ENCODE measurements around the gene ZNF236.

ZNF236 gene

GRCh38 chr18:76894566-76895346, 72.4 kb downstream of the ZNF236 start:
- Histone ChIP-seq H3K9me3 (replicated peaks; ENCODE audit: low read length) (no peaks in the 10 kb centered on the region), H3K4me1 (ENCODE audit: control insufficient read depth, insufficient read depth, low read length) (no peaks in the 10 kb centered on the region), H3K4me3 (ENCODE audit: low read length) (no peak overlapping the region), H3K4me2 (ENCODE audit: low read length) (no peak overlapping the region), H3K36me3 (ENCODE audit: insufficient read depth, low read length) (peaks cover 46% of the 10 kb centered on the region), H3K27me3 (ENCODE audit: control insufficient read depth, insufficient read depth, low read length) (no peaks in the 10 kb centered on the region), H3K9ac (ENCODE audit: low read depth, low read length) (no peak overlapping the region)

GRCh38 chr18:76895498-76895897, 73.1 kb downstream of the ZNF236 start:
- no peak overlapping the region for H3K9ac ChIP-seq (ENCODE audit: low read depth, low read length)
- no peak overlapping the region for H3K4me2 ChIP-seq (ENCODE audit: low read length)
- no peaks in the 10 kb centered on the region for H3K27me3 ChIP-seq (ENCODE audit: control insufficient read depth, insufficient read depth, low read length)
- no peaks in the 10 kb centered on the region for H3K9me3 ChIP-seq (replicated peaks; ENCODE audit: low read length)
- H3K4me1 ChIP-seq (ENCODE audit: control insufficient read depth, insufficient read depth, low read length): no peaks in the 10 kb centered on the region
- peaks cover 48% of the 10 kb centered on the region for H3K36me3 ChIP-seq (ENCODE audit: insufficient read depth, low read length)
- H3K4me3 ChIP-seq (ENCODE audit: low read length): no peak overlapping the region

- Histone ChIP-seq H3K9ac (ENCODE audit: low read depth, low read length) (no peak overlapping the region), H3K4me2 (ENCODE audit: low read length) (no peak overlapping the region), H3K4me3 (ENCODE audit: low read length) (no peak overlapping the region), H3K9me3 (replicated peaks; ENCODE audit: low read length) (no peaks in the 10 kb centered on the region), H3K27me3 (ENCODE audit: control insufficient read depth, insufficient read depth, low read length) (no peaks in the 10 kb centered on the region), H3K36me3 (ENCODE audit: insufficient read depth, low read length) (peaks cover 56% of the 10 kb centered on the region), H3K4me1 (ENCODE audit: control insufficient read depth, insufficient read depth, low read length) (no peaks in the 10 kb centered on the region)
These were observed 74.3 kb downstream of the ZNF236 start for GRCh38 chr18:76896677-76897076.

- no peak overlapping the region for H3K9ac ChIP-seq (ENCODE audit: low read depth, low read length)
- no peak overlapping the region for H3K4me3 ChIP-seq (ENCODE audit: low read length)
- H3K4me1 ChIP-seq (ENCODE audit: control insufficient read depth, insufficient read depth, low read length): no peaks in the 10 kb centered on the region
- H3K36me3 ChIP-seq (ENCODE audit: insufficient read depth, low read length): peaks cover 56% of the 10 kb centered on the region
- no peak overlapping the region for H3K4me2 ChIP-seq (ENCODE audit: low read length)
- no peaks in the 10 kb centered on the region for H3K9me3 ChIP-seq (replicated peaks; ENCODE audit: low read length)
- H3K27me3 ChIP-seq (ENCODE audit: control insufficient read depth, insufficient read depth, low read length): no peaks in the 10 kb centered on the region
These were observed 74.9 kb downstream of the ZNF236 start for GRCh38 chr18:76897257-76897656.

- Histone ChIP-seq H3K9ac (ENCODE audit: low read depth, low read length) (no peak overlapping the region), H3K9me3 (replicated peaks; ENCODE audit: low read length) (no peaks in the 10 kb centered on the region), H3K27me3 (ENCODE audit: control insufficient read depth, insufficient read depth, low read length) (no peaks in the 10 kb centered on the region), H3K36me3 (ENCODE audit: insufficient read depth, low read length) (peaks cover 30% of the 10 kb centered on the region), H3K4me2 (ENCODE audit: low read length) (no peak overlapping the region), H3K4me3 (ENCODE audit: low read length) (no peak overlapping the region), H3K4me1 (ENCODE audit: control insufficient read depth, insufficient read depth, low read length) (no peaks in the 10 kb centered on the region)
These were observed 81.0 kb downstream of the ZNF236 start for GRCh38 chr18:76903386-76903785.

- no peak overlapping the region for H3K4me2 ChIP-seq (ENCODE audit: low read length)
- H3K4me3 ChIP-seq (ENCODE audit: low read length): no peak overlapping the region
- no peak overlapping the region for H3K9ac ChIP-seq (ENCODE audit: low read depth, low read length)
- H3K4me1 ChIP-seq (ENCODE audit: control insufficient read depth, insufficient read depth, low read length): no peaks in the 10 kb centered on the region
- peaks cover 34% of the 10 kb centered on the region for H3K36me3 ChIP-seq (ENCODE audit: insufficient read depth, low read length)
- H3K27me3 ChIP-seq (ENCODE audit: control insufficient read depth, insufficient read depth, low read length): no peaks in the 10 kb centered on the region
- H3K9me3 ChIP-seq (replicated peaks; ENCODE audit: low read length): no peaks in the 10 kb centered on the region
These were observed 83.5 kb downstream of the ZNF236 start for GRCh38 chr18:76905821-76906220.

- peaks cover 52% of the 10 kb centered on the region for H3K36me3 ChIP-seq (ENCODE audit: insufficient read depth, low read length)
These were observed 85.9 kb downstream of the ZNF236 start for GRCh38 chr18:76908277-76908676.

GRCh38 chr18:76909439-76909838, 87.1 kb downstream of the ZNF236 start:
- H3K9me3 ChIP-seq (replicated peaks; ENCODE audit: low read length): no peaks in the 10 kb centered on the region
- no peak overlapping the region for H3K4me3 ChIP-seq (ENCODE audit: low read length)
- H3K4me2 ChIP-seq (ENCODE audit: low read length): no peak overlapping the region
- H3K9ac ChIP-seq (ENCODE audit: low read depth, low read length): no peak overlapping the region
- no peaks in the 10 kb centered on the region for H3K27me3 ChIP-seq (ENCODE audit: control insufficient read depth, insufficient read depth, low read length)
- peaks cover 63% of the 10 kb centered on the region for H3K36me3 ChIP-seq (ENCODE audit: insufficient read depth, low read length)
- no peaks in the 10 kb centered on the region for H3K4me1 ChIP-seq (ENCODE audit: control insufficient read depth, insufficient read depth, low read length)

More at GRCh38 chr18:76908277-76908676, 85.9 kb downstream of the ZNF236 start:
- no peak overlapping the region for H3K4me3 ChIP-seq (ENCODE audit: low read length)
- no peak overlapping the region for H3K4me2 ChIP-seq (ENCODE audit: low read length)
- H3K9ac ChIP-seq (ENCODE audit: low read depth, low read length): no peak overlapping the region
- H3K27me3 ChIP-seq (ENCODE audit: control insufficient read depth, insufficient read depth, low read length): no peaks in the 10 kb centered on the region
- no peaks in the 10 kb centered on the region for H3K9me3 ChIP-seq (replicated peaks; ENCODE audit: low read length)
- no peaks in the 10 kb centered on the region for H3K4me1 ChIP-seq (ENCODE audit: control insufficient read depth, insufficient read depth, low read length)

- Histone ChIP-seq H3K36me3 (ENCODE audit: insufficient read depth, low read length) (peaks cover 67% of the 10 kb centered on the region), H3K27me3 (ENCODE audit: control insufficient read depth, insufficient read depth, low read length) (no peaks in the 10 kb centered on the region), H3K4me2 (ENCODE audit: low read length) (no peak overlapping the region), H3K9ac (ENCODE audit: low read depth, low read length) (no peak overlapping the region), H3K4me3 (ENCODE audit: low read length) (no peak overlapping the region), H3K9me3 (replicated peaks; ENCODE audit: low read length) (no peaks in the 10 kb centered on the region), H3K4me1 (ENCODE audit: control insufficient read depth, insufficient read depth, low read length) (no peaks in the 10 kb centered on the region)
These were observed 89.1 kb downstream of the ZNF236 start for GRCh38 chr18:76911440-76911839.

- Histone ChIP-seq H3K4me2 (ENCODE audit: low read length) (no peak overlapping the region), H3K4me3 (ENCODE audit: low read length) (no peak overlapping the region), H3K27me3 (ENCODE audit: control insufficient read depth, insufficient read depth, low read length) (no peaks in the 10 kb centered on the region), H3K36me3 (ENCODE audit: insufficient read depth, low read length) (peaks cover 61% of the 10 kb centered on the region), H3K9me3 (replicated peaks; ENCODE audit: low read length) (no peaks in the 10 kb centered on the region), H3K4me1 (ENCODE audit: control insufficient read depth, insufficient read depth, low read length) (no peaks in the 10 kb centered on the region), H3K9ac (ENCODE audit: low read depth, low read length) (no peak overlapping the region)
These were observed 91.2 kb downstream of the ZNF236 start for GRCh38 chr18:76913583-76913982.

- Histone ChIP-seq H3K9ac (ENCODE audit: low read depth, low read length) (no peak overlapping the region), H3K27me3 (ENCODE audit: control insufficient read depth, insufficient read depth, low read length) (no peaks in the 10 kb centered on the region), H3K9me3 (replicated peaks; ENCODE audit: low read length) (no peaks in the 10 kb centered on the region), H3K4me2 (ENCODE audit: low read length) (no peak overlapping the region), H3K36me3 (ENCODE audit: insufficient read depth, low read length) (peaks cover 61% of the 10 kb centered on the region), H3K4me3 (ENCODE audit: low read length) (no peak overlapping the region), H3K4me1 (ENCODE audit: control insufficient read depth, insufficient read depth, low read length) (no peaks in the 10 kb centered on the region)
These were observed 92.0 kb downstream of the ZNF236 start for GRCh38 chr18:76914314-76914713.

GRCh38 chr18:76914796-76915195, 92.4 kb downstream of the ZNF236 start:
- Histone ChIP-seq H3K4me1 (ENCODE audit: control insufficient read depth, insufficient read depth, low read length) (no peaks in the 10 kb centered on the region), H3K4me2 (ENCODE audit: low read length) (no peak overlapping the region), H3K36me3 (ENCODE audit: insufficient read depth, low read length) (peaks cover 62% of the 10 kb centered on the region), H3K4me3 (ENCODE audit: low read length) (no peak overlapping the region), H3K27me3 (ENCODE audit: control insufficient read depth, insufficient read depth, low read length) (no peaks in the 10 kb centered on the region), H3K9me3 (replicated peaks; ENCODE audit: low read length) (no peaks in the 10 kb centered on the region), H3K9ac (ENCODE audit: low read depth, low read length) (no peak overlapping the region)
